UCSD-AML1 (cell line): ENCODE results near the gene CUL9.
"Not testable (repeated sequence)": the region's sequence is repeated elsewhere in the genome, so short reads cannot be mapped to it uniquely, and the experiment has no call there.

Experiments used
- DNase-seq: peaks from one replicate; lab custom pipeline; 2025; ENCODE audit not compliant: unreplicated experiment; lab: John Stamatoyannopoulos, UW

The CUL9 gene

GRCh38 chr6:43181942-43182860, at the start of gene CUL9:
TSS of gene CUL9 (plus strand) at chr6:43182196. CDS start at chr6:43184311, 2,115 bp downstream.
- DNase-seq, result peak; percentile 85

- DNase-seq, result no peak
These were observed 43.7 kb upstream of the CUL9 start for GRCh38 chr6:43138267-43138666.

- not testable (repeated sequence) for DNase-seq
These were observed 42.0 kb upstream of the CUL9 start for GRCh38 chr6:43139973-43140372.

GRCh38 chr6:43141644-43142043, 40.4 kb upstream of the CUL9 start:
- no peak for DNase-seq

- DNase-seq, result no peak
These were observed 39.9 kb upstream of the CUL9 start for GRCh38 chr6:43142101-43142500.

GRCh38 chr6:43143235-43144128, 38.5 kb upstream of the CUL9 start:
- DNase-seq, result no peak

GRCh38 chr6:43144879-43145278, 37.1 kb upstream of the CUL9 start:
- no peak for DNase-seq

GRCh38 chr6:43146261-43146660, 35.7 kb upstream of the CUL9 start:
- no peak for DNase-seq

GRCh38 chr6:43146709-43147688, 35.0 kb upstream of the CUL9 start:
- no peak for DNase-seq

GRCh38 chr6:43147691-43148477, 34.1 kb upstream of the CUL9 start:
- no peak for DNase-seq

- no peak for DNase-seq
These were observed 32.7 kb upstream of the CUL9 start for GRCh38 chr6:43149265-43149664.

- no peak for DNase-seq
These were observed 31.8 kb upstream of the CUL9 start for GRCh38 chr6:43150051-43150751.

- DNase-seq, result no peak
These were observed 22.4 kb upstream of the CUL9 start for GRCh38 chr6:43159599-43159998.

- DNase-seq, result no peak
These were observed 18.1 kb upstream of the CUL9 start for GRCh38 chr6:43163899-43164298.

- no peak for DNase-seq
These were observed 11.5 kb upstream of the CUL9 start for GRCh38 chr6:43170417-43170930.

- peak; percentile 99 for DNase-seq
These were observed 10.9 kb upstream of the CUL9 start, which contains the start of gene SRF for GRCh38 chr6:43170931-43171706. TSS of gene SRF (plus strand) at chr6:43171269. CDS start at chr6:43171657, 388 bp downstream.

GRCh38 chr6:43171707-43172103, 10.3 kb upstream of the CUL9 start:
- no peak for DNase-seq
